ENCODE results near the gene ACSS2. TPM values are rescaled to one million over a fixed set of nuclear protein-coding genes. Genes with fewer than 3 reads are reported as not detected.

The ACSS2 gene
- total RNA-seq, 1 donor from 2014 or later: 8.4 TPM

DNA sequence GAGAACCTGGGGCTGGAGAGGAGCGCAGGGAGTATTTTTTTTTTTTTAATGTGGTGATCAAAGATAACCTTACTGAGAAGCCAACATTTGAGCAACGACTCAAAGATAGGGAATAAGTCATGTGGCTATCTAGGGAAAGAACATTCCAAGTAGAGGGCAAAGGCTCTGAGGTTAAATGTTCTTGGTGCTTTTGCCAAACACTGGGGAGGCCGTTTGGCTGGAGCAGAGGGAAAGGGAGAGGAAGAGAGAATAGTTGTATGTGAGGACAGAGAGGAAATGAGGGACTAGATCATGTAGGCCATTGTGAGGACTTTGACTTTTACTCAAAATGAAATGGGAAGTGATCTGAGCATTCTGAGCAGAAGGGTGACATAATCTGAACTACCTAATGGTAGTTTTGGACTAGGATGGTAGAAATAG lies 27.8 kb downstream of the ACSS2 start:
- Mint-ChIP-seq H3K4me1 (no peaks in the 10 kb centered on the region), H3K27me3 (no peaks in the 10 kb centered on the region), H3K4me3 (no peak overlapping the region), H3K9me3 (no peaks in the 10 kb centered on the region), H3K27ac (no peak overlapping the region), H3K36me3 (ENCODE audit: low read depth) (no peaks in the 10 kb centered on the region)
- CTCF ChIA-PET: interaction anchor here (0.6 kb wide), 1 partner anchor 305 kb away, joined by 3 read pairs; no protein-coding TSS in a partner anchor
- intact Hi-C loops (cut with micrococcal nuclease): no loop called here
- TF ChIP-seq, protein P1, sequence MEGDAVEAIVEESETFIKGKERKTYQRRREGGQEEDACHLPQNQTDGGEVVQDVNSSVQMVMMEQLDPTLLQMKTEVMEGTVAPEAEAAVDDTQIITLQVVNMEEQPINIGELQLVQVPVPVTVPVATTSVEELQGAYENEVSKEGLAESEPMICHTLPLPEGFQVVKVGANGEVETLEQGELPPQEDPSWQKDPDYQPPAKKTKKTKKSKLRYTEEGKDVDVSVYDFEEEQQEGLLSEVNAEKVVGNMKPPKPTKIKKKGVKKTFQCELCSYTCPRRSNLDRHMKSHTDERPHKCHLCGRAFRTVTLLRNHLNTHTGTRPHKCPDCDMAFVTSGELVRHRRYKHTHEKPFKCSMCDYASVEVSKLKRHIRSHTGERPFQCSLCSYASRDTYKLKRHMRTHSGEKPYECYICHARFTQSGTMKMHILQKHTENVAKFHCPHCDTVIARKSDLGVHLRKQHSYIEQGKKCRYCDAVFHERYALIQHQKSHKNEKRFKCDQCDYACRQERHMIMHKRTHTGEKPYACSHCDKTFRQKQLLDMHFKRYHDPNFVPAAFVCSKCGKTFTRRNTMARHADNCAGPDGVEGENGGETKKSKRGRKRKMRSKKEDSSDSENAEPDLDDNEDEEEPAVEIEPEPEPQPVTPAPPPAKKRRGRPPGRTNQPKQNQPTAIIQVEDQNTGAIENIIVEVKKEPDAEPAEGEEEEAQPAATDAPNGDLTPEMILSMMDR (IDR thresholded peaks at IDR 0.05): no peak
- POLR2A ChIA-PET: interaction anchor here (0.7 kb wide), 2 partner anchors 12 to 142 kb away, joined by 3 to 11 read pairs; no protein-coding TSS in a partner anchor
- DNase-seq (no peak), ATAC-seq (ENCODE audit: low read depth) (no peak)

DNA sequence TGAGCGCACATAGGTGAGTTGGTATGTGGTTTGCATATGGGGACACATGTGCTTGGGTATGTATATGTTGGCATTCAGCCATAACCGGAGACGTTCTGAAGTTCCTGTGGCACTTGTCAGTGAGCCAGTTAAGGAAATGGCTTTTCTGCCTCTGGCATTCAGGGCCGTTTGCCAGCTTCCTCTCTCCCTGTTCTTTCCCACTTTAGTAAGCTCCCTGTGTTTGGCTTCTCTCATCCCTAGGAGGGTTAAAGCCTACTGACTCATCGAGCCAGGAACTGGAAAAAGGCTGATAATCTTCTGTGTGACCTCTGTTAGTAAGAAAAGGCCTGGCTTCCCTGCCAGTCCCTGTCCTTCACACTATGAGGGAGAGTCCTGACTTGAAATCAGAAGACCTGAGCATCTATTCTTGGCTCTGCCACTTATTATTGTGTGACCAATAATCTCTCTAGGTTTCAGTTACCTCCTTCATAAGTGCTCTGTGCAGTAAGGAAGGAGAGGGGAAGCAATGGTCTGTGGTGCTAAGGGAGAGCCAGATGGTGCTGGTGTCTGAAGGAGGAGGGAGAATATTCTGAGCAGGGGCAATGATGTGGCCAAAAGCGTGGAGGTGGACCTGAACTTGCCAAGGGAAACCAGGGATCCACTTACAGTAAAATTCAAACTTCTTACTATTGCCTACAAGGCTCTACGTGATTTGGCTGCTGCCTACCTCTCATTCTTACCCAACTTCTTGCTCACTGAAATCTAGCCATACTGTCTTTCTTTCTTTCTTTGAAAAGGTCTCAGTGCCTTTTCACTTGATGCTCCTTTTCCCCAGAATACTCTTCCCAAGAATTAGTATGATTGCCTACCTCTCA lies 31.4 kb downstream of the ACSS2 start:
- no peak overlapping the region for H3K4me3 Mint-ChIP-seq
- no peaks in the 10 kb centered on the region for H3K4me1 Mint-ChIP-seq
- no peaks in the 10 kb centered on the region for H3K27me3 Mint-ChIP-seq
- H3K36me3 Mint-ChIP-seq (ENCODE audit: low read depth): no peaks in the 10 kb centered on the region
- TF ChIP-seq, protein P1 (IDR thresholded peaks at IDR 0.05): no peak
- no peaks in the 10 kb centered on the region for H3K9me3 Mint-ChIP-seq
- intact Hi-C loops (cut with micrococcal nuclease): no loop called here
- CTCF ChIA-PET: no interaction called here
- POLR2A ChIA-PET: no interaction called here
- no peak overlapping the region for H3K27ac Mint-ChIP-seq
- no peak for DNase-seq
- no peak for ATAC-seq (ENCODE audit: low read depth)

DNA sequence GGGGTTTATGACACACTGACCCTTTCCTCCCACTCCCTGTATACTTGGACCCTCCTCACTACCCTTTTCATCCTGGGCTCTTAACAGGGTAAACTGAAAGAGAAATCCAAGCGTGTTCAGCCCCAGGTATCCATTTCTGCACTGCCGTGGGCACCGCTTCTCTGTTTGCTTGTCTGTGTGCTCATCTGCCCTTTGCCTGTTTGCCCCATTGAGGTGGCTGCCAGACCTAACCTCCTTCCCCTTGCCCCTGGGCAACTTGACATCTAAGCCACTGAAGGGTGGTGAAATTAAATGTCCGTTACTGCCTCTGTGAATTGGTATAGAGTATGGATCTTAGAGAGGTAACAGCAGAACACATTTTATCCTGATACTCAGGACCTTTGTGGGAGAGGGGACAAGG lies 38.7 kb downstream of the ACSS2 start:
- no peaks in the 10 kb centered on the region for H3K27me3 Mint-ChIP-seq
- ATAC-seq (ENCODE audit: low read depth): no peak
- DNase-seq: no peak
- no peaks in the 10 kb centered on the region for H3K4me1 Mint-ChIP-seq
- TF ChIP-seq, protein P1 (IDR thresholded peaks at IDR 0.05): no peak
- no peak overlapping the region for H3K4me3 Mint-ChIP-seq
- H3K9me3 Mint-ChIP-seq: no peaks in the 10 kb centered on the region
- ChIA-PET POLR2A (no interaction called here), CTCF (no interaction called here)
- H3K27ac Mint-ChIP-seq: no peak overlapping the region
- H3K36me3 Mint-ChIP-seq (ENCODE audit: low read depth): peaks cover 2% of the 10 kb centered on the region
- intact Hi-C loops (cut with micrococcal nuclease): no loop called here

DNA sequence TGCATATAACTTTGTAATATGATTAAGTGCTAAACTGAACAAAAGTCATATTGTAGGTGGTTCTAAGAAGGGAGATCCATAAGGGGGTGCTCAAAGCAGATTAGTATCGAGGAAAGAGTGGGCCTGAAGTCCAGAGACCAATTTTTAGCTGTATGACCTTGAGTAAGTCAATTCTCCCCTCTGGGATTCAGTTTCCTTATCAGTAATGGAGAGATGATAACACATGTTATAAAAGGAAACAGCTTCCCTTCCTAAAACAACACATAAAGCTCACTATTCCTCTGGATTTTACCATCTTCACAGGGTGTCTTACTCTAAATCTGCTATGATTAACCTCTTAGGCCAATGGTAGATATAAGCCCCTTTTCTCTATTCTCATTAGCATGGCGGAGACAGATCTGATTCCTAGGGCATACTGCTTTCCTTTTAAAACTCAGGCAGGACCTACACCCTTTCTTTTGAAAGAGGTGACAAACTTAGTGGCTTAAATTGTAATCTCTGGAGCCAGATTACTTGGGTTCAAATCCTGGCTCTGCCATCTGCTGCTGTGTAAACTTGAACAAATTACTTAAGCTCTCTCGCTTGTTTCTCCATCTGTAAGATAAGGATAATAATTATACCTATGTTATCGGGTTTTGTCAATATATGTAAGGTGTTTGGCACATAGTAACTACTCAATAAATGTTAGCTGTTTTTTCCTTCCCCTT lies 39.5 kb downstream of the ACSS2 start:
- intact Hi-C loops (cut with micrococcal nuclease): no loop called here
- H3K9me3 Mint-ChIP-seq: no peaks in the 10 kb centered on the region
- TF ChIP-seq, protein P1 (IDR thresholded peaks at IDR 0.05): no peak

DNA sequence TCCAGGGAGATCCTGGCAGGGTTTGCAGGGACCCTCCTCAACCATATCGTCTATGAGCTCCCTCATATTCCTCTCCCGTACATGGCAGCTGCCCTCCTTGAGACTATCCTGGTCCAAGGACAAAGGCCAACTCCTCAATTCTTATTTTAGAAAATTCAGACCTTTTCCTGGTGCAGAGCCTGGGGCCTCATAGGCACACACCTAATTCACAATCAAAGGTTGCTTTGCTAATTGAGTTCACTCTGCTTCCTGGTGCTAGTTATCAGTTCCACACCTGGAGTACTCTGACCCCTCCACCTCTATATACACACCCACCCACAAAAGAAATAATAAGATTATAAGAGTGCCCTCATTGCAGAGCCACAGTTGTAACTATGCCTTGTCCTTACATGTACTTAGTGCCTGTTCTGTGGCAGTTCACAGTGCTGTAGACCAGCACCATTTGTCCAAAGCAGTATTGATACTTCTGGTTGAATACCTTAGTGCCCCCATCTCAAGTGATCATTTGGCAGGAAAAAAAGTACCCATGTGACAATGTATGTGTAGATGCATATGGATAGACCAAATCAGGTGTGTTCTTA lies 40.5 kb downstream of the ACSS2 start:
- ATAC-seq (ENCODE audit: low read depth) (no peak), DNase-seq (no peak)
- H3K27ac Mint-ChIP-seq: no peak overlapping the region
- ChIA-PET CTCF (no interaction called here), POLR2A (no interaction called here)
- TF ChIP-seq, protein P1 (IDR thresholded peaks at IDR 0.05): no peak
- no peaks in the 10 kb centered on the region for H3K9me3 Mint-ChIP-seq
- H3K4me1 Mint-ChIP-seq: no peaks in the 10 kb centered on the region
- intact Hi-C loops (cut with micrococcal nuclease): no loop called here
- H3K4me3 Mint-ChIP-seq: no peak overlapping the region
- H3K36me3 Mint-ChIP-seq (ENCODE audit: low read depth): peaks cover 6% of the 10 kb centered on the region
- H3K27me3 Mint-ChIP-seq: no peaks in the 10 kb centered on the region

More for the DNA sequence above, 39.5 kb downstream of the ACSS2 start:
- no peak overlapping the region for H3K27ac Mint-ChIP-seq
- no peak for ATAC-seq (ENCODE audit: low read depth)
- POLR2A ChIA-PET: no interaction called here
- peaks cover 6% of the 10 kb centered on the region for H3K36me3 Mint-ChIP-seq (ENCODE audit: low read depth)
- no peaks in the 10 kb centered on the region for H3K4me1 Mint-ChIP-seq
- no peaks in the 10 kb centered on the region for H3K27me3 Mint-ChIP-seq
- no peak for DNase-seq
- H3K4me3 Mint-ChIP-seq: no peak overlapping the region
- CTCF ChIA-PET: no interaction called here
